ENCODE data around the gene RAB11FIP4.

DNA sequence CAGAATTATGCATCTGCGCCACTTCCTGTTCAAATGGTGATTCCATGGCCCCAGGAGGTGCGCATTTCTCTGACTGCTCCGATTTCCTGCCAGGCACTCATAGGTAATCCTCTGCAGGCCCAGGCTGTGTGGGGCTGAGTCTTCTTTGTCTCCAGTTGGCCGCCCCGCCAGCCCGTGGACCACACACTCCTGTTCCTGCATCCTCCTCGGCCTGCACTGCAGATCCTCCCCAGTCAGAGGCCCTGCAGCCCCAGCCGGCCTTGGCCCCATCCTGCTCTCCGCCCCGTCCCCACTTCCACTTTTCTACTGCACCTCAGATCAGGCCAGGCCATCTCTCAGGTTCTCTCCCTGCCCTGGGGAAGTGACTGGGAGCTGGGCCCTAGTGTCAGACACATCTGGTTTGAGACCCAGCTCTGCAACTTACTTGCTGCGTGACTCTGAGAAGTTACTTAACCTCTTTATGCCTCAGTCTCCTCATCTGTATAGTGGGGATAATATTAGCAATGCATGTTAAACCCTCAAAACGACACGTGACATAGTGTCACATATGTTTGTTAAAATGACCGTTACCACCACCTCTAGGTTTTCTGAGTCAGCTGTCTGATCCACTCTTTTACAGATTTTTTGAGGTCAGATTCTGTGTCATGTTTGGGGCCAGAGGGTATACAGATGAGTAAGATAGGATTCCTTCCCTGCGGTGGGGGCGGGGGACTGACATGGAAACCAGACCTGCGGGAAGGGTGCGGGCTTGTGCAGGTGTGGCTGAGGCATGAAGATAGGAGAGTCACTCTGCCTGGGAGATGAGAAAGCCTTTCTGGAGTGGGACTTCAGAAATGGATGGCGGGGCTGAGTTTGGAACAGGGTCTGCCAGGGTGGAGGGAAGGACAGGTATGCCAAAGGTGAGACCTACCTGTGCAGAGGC, 12.8 kb downstream of the RAB11FIP4 start:
- TF ChIP-seq POLR2AphosphoS5 (IDR thresholded peaks at IDR 0.05; ENCODE audit: low read depth, low read length) (no peak), EZH2 (IDR thresholded peaks at IDR 0.05) (no peak), REST (IDR thresholded peaks at IDR 0.05; ENCODE audit: low read depth) (no peak), CTCF (IDR thresholded peaks at IDR 0.05 in 2 of 3, conservative IDR thresholded peaks at IDR 0.05 in 1 of 3; ENCODE audit: borderline replicate concordance in 1 of 3, insufficient read depth in 1 of 3, low read depth in 2 of 3, low read length in 2 of 3) (no peak), POLR2A (IDR thresholded peaks at IDR 0.05; ENCODE audit: borderline replicate concordance, extremely low read depth, insufficient read depth, insufficient read length) (no peak), SIN3A (IDR thresholded peaks at IDR 0.05; ENCODE audit: low read depth) (no peak), TCF7L2 (IDR thresholded peaks at IDR 0.05; ENCODE audit: borderline replicate concordance, extremely low read depth, insufficient read depth, insufficient read length) (no peak), ZBTB33 (IDR thresholded peaks at IDR 0.05; ENCODE audit: extremely low read depth, insufficient replicate concordance, low read length) (no peak), ZNF274 (IDR thresholded peaks at IDR 0.05; ENCODE audit: low read depth, low read length) (no peak), EGR1 (IDR thresholded peaks at IDR 0.05; ENCODE audit: low read depth) (no peak), CEBPB (IDR thresholded peaks at IDR 0.05; ENCODE audit: low read depth) (no peak)

All from HCT116 (cell line).